Activated CD4-positive, alpha-beta memory T cell treated with anti-CD3 and anti-CD28 coated beads, Interleukin-2, amount 10 ng/mL, durations not matched to agents 7 days and 5 days (primary cell): Measurements from ENCODE around the gene HOXA10. TPM values are rescaled to one million over a fixed set of nuclear protein-coding genes. Genes with fewer than 3 reads are reported as not detected.

Experiments
- CTCF ChIA-PET: fragments of 350-600 bp; sonication (Branson Sonifier 250); formaldehyde crosslinking; loops from one replicate; lab custom pipeline; 2021; ENCODE audit warnings: antibody characterized with exemption, inconsistent platforms; lab: Charles Lee
- POLR2A ChIA-PET: fragments of 350-600 bp; sonication (Branson Sonifier 250); formaldehyde crosslinking; loops from one replicate; lab custom pipeline; 2021; ENCODE audit warnings: antibody characterized with exemption; lab: Charles Lee
- DNase-seq: peaks from one replicate; pipeline ENCODE4 v3.0.0-alpha.2; 2020
- H3K27ac Mint-ChIP-seq: one replicate; pipeline ENCODE4 v1.8.0; 2021; ENCODE audit warnings: mild to moderate bottlenecking, mixed read lengths
- H3K27me3 Mint-ChIP-seq: one replicate; pipeline ENCODE4 v1.8.0; 2021; ENCODE audit warnings: mixed read lengths
- H3K36me3 Mint-ChIP-seq: one replicate; pipeline ENCODE4 v1.8.0; 2021; ENCODE audit warnings: low read depth, mixed read lengths
- H3K4me1 Mint-ChIP-seq: one replicate; pipeline ENCODE4 v1.8.0; 2021; ENCODE audit warnings: mixed read lengths
- H3K4me3 Mint-ChIP-seq: one replicate; pipeline ENCODE4 v1.8.0; 2021; ENCODE audit warnings: mild to moderate bottlenecking, mixed read lengths
- H3K9me3 Mint-ChIP-seq: one replicate; pipeline ENCODE4 v1.8.0; 2021; ENCODE audit warnings: mixed read lengths
- total RNA-seq, 2 experiments: library from RNA; stranded (reverse); gene quantifications; one replicate each; pipeline ENCODE4 v1.2.3, GENCODE V29; 2021

HOXA10 gene
- total RNA-seq, 2 experiments from 2014 or later: not detected

GRCh38 chr7:27178366-27178765 lies 4.2 kb upstream of the HOXA10 start:
- ChIA-PET CTCF (interaction anchor here (0.7 to 2.9 kb wide), 7 partner anchors 10 to 785 kb away, joined by 3 to 17 read pairs (median 3); no protein-coding TSS in a partner anchor), POLR2A (no interaction called here)
- H3K4me1 Mint-ChIP-seq: peaks cover 3% of the 10 kb centered on the region
- no peak overlapping the region for H3K4me3 Mint-ChIP-seq
- no peaks in the 10 kb centered on the region for H3K36me3 Mint-ChIP-seq
- H3K9me3 Mint-ChIP-seq: no peaks in the 10 kb centered on the region
- no peak for DNase-seq
- H3K27ac Mint-ChIP-seq: no peak overlapping the region
- peaks cover 65% of the 10 kb centered on the region for H3K27me3 Mint-ChIP-seq

DNA sequence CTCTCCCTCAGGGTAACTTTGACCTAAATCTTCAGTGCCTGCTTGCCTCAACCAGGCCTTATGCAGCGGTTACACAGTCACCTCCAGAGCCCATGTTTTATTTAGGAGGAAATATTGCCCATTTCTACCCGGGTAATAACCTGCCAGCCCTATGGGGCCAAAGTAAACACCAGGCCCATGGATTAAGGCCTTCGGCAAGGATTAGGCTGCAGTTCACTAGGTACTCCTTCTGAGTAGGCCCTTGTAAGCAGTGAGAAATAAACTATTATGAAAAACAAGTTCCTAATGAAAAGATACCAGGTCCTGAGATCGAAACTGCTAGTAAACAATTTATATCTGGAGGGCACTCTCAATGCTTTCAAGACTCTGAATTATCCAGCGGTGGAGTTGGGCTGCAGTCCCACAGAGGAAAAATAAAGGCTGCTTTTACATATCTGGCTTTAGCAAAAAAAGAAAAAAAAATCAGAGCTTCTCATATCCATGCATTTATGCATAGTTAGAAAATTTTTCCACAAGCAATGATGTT lies 3.7 kb upstream of the HOXA10 start:
- no peak overlapping the region for H3K27ac Mint-ChIP-seq
- H3K4me1 Mint-ChIP-seq: peaks cover 3% of the 10 kb centered on the region
- no peaks in the 10 kb centered on the region for H3K9me3 Mint-ChIP-seq
- CTCF ChIA-PET: interaction anchor here (1.1 to 2.9 kb wide), 5 partner anchors 10 to 27 kb away, joined by 3 to 17 read pairs (median 3); no protein-coding TSS in a partner anchor
- DNase-seq: no peak
- H3K36me3 Mint-ChIP-seq: no peaks in the 10 kb centered on the region
- no peak overlapping the region for H3K4me3 Mint-ChIP-seq
- peaks cover 61% of the 10 kb centered on the region for H3K27me3 Mint-ChIP-seq
- POLR2A ChIA-PET: no interaction called here

- Mint-ChIP-seq H3K36me3 (no peaks in the 10 kb centered on the region), H3K4me1 (peaks cover 5% of the 10 kb centered on the region), H3K9me3 (no peaks in the 10 kb centered on the region), H3K27ac (no peak overlapping the region), H3K27me3 (peaks cover 59% of the 10 kb centered on the region), H3K4me3 (no peak overlapping the region)
- POLR2A ChIA-PET: no interaction called here
- DNase-seq: no peak
- CTCF ChIA-PET: interaction anchor here (1.1 to 2.0 kb wide), 4 partner anchors 13 to 28 kb away, joined by 3 to 8 read pairs (median 4); no protein-coding TSS in a partner anchor
These were observed 3.1 kb upstream of the HOXA10 start for GRCh38 chr7:27176962-27177794.

GRCh38 chr7:27176524-27176845 lies 2.4 kb upstream of the HOXA10 start:
- Mint-ChIP-seq H3K27me3 (peaks cover 62% of the 10 kb centered on the region), H3K27ac (no peak overlapping the region), H3K9me3 (no peaks in the 10 kb centered on the region), H3K4me1 (peaks cover 10% of the 10 kb centered on the region), H3K36me3 (no peaks in the 10 kb centered on the region), H3K4me3 (no peak overlapping the region)
- no peak for DNase-seq
- ChIA-PET CTCF (interaction anchor here (1.1 to 1.8 kb wide), 3 partner anchors 15 to 28 kb away, joined by 3 to 8 read pairs (median 3); no protein-coding TSS in a partner anchor), POLR2A (no interaction called here)

DNA sequence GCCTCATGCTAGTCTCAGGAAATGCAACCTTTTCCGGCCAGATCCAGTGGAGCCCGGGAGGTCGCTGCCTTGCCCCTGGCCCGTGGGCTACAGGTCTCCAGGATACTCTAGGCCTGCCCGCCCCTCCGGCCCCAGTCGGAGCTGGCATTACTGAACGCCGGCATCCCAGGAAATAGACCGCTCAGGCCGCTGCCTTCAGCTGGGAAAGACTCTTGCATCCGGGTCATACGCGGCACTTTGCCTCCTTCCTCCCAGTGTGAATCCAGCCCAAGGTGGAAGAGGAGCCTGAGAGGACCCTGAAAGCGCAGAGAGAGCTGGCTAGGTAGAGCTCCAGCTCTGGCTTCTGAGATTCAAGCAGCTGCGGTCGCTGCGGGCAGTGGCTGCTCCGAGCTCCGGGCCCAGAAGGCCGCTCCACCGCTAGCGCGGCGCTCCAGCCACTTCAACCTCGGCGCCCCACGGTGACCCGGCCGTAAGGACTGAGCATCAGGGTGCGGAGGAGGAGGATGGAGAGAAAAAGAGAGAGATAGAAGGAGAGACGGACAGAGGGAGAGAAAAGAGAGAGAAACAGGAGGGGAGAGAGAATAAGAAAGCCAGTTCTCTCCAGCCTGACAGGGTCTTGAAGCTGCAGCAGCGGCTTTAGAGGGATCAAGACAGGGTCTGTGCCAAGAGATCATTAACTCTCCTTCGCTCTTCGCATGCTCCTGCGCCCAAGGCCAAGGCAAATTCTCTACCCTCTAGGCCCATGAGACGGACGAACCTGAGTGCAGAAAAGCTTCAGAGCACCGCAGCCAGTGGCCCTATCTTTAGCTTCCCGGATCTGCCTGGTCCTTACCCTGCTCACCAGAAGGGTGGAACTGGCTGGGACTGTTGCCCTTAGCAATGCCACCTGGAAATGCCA lies 1.8 kb upstream of the HOXA10 start:
- Mint-ChIP-seq H3K4me1 (peaks cover 11% of the 10 kb centered on the region), H3K9me3 (no peaks in the 10 kb centered on the region), H3K4me3 (no peak overlapping the region), H3K36me3 (no peaks in the 10 kb centered on the region), H3K27ac (no peak overlapping the region), H3K27me3 (peaks cover 63% of the 10 kb centered on the region)
- ChIA-PET POLR2A (no interaction called here), CTCF (interaction anchor here (1.6 to 1.8 kb wide), 2 partner anchors 14 to 20 kb away, joined by 3 to 8 read pairs; no protein-coding TSS in a partner anchor)
- no peak for DNase-seq

- peak overlapping the region; percentile 32 for H3K4me3 Mint-ChIP-seq
- peaks cover 67% of the 10 kb centered on the region for H3K27me3 Mint-ChIP-seq
- no peak overlapping the region for H3K27ac Mint-ChIP-seq
- CTCF ChIA-PET: no interaction called here
- DNase-seq: no peak
- H3K36me3 Mint-ChIP-seq: no peaks in the 10 kb centered on the region
- H3K9me3 Mint-ChIP-seq: no peaks in the 10 kb centered on the region
- H3K4me1 Mint-ChIP-seq: peaks cover 11% of the 10 kb centered on the region
- POLR2A ChIA-PET: no interaction called here
These were observed 930 bp upstream of the HOXA10 start for GRCh38 chr7:27174874-27175625.

DNA sequence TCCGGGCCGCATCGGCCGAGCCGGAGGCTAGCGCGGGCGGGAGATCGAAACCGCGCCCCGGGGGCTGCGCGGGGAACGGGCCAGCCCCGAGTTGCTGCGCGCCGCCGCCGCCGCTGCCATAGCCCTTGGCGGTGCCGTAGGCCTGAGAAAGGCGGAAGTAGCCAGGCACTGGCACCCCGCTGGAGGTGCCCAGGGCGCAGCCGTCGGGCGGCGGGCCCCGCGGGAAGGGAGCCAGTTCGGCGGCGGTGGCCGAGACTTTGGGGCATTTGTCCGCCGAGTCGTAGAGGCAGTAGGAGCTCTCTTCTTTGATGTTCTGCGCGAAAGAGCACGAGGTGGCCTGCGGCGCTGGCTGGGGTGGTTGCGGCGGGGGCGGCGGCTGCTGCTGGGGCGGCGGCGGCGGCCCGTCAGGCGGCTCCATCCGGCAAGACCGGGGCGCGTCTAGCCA lies 587 bp downstream of the HOXA10 start:
- no peaks in the 10 kb centered on the region for H3K9me3 Mint-ChIP-seq
- no peak overlapping the region for H3K4me3 Mint-ChIP-seq
- peaks cover 10% of the 10 kb centered on the region for H3K4me1 Mint-ChIP-seq
- DNase-seq: no peak
- peaks cover 64% of the 10 kb centered on the region for H3K27me3 Mint-ChIP-seq
- no peak overlapping the region for H3K27ac Mint-ChIP-seq
- H3K36me3 Mint-ChIP-seq: no peaks in the 10 kb centered on the region
- POLR2A ChIA-PET: interaction anchor here (1.4 kb wide), 1 partner anchor 14 kb away, joined by 4 read pairs; no protein-coding TSS in a partner anchor
- CTCF ChIA-PET: interaction anchor here (0.9 kb wide), 1 partner anchor 11 kb away, joined by 3 read pairs; no protein-coding TSS in a partner anchor

DNA sequence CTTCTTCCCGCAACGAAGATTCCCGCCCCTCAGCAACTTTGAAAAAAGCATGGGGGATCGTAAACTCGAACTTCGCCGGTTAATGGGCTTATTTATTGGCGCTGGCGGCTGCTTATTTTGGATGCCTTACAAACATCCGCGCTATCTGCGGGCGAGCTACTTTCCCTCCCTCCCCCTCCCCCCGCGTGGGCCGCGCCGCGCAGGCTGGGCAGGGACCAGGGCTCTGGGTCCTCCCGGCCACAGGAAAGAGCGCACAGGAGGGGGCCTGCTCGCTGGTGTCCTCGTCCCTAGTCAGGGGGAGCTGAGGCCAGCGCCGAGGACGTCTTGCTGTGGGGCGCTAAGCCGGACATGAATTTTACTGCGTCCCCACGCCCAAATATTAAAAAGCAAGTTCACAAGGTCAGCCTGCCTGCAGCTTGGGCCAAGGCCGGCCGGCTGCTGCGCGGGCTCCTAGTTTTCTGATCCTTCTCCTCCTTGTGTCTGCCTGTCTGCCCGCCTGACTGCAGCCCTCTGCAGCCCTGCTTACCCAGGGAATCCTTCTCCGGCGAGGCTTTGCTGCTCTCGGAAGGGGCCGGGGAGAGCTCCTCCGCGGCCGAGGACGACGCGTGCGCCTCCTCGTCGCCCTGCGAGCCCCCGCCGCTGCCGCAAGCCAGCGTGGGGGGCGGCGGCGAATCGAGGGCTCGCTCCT lies 1.2 kb downstream of the HOXA10 start:
- no peak for DNase-seq
- CTCF ChIA-PET: interaction anchor here (0.6 to 0.9 kb wide), 2 partner anchors 11 to 83 kb away, joined by 3 to 5 read pairs; no protein-coding TSS in a partner anchor
- POLR2A ChIA-PET: interaction anchor here (1.4 to 1.6 kb wide), 2 partner anchors 14 to 24 kb away, joined by 4 to 5 read pairs; no protein-coding TSS in a partner anchor
- no peaks in the 10 kb centered on the region for H3K36me3 Mint-ChIP-seq
- peaks cover 11% of the 10 kb centered on the region for H3K4me1 Mint-ChIP-seq
- H3K4me3 Mint-ChIP-seq: no peak overlapping the region
- no peaks in the 10 kb centered on the region for H3K9me3 Mint-ChIP-seq
- H3K27ac Mint-ChIP-seq: no peak overlapping the region
- peaks cover 64% of the 10 kb centered on the region for H3K27me3 Mint-ChIP-seq

DNA sequence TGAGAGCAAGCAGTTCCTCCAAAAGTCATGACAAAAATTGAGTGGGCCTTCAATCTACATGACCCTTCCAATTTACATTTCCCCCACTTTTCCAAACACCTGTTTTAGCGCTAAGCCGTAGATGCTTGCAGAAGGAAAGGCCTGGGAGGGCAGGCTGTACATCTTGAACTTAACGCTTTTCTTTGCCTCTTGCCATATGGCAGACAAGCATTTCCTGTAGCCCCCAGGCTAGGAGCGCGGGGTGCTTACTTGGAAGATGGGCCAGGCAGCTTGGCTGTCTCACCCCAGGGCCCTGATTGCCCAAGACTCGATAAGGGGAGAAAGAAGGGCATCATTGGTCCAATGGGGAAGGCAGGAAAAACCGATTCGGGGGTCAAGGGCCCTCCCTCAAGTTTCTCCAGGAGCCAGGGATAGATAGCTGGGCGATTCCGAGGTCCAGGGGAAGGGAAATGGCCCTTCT lies 1.8 kb downstream of the HOXA10 start:
- ChIA-PET POLR2A (interaction anchor here (1.0 to 1.6 kb wide), 3 partner anchors 14 to 23 kb away, joined by 3 to 5 read pairs (median 4); no protein-coding TSS in a partner anchor), CTCF (interaction anchor here (2.2 kb wide), 1 partner anchor 11 kb away, joined by 6 read pairs; no protein-coding TSS in a partner anchor)
- Mint-ChIP-seq H3K27ac (peak overlapping the region; percentile 58), H3K27me3 (peaks cover 64% of the 10 kb centered on the region), H3K4me1 (peaks cover 11% of the 10 kb centered on the region), H3K9me3 (no peaks in the 10 kb centered on the region), H3K36me3 (no peaks in the 10 kb centered on the region), H3K4me3 (no peak overlapping the region)
- DNase-seq: no peak

- Mint-ChIP-seq H3K27ac (peak overlapping the region; percentile 58), H3K4me3 (no peak overlapping the region), H3K4me1 (peaks cover 13% of the 10 kb centered on the region), H3K27me3 (peaks cover 69% of the 10 kb centered on the region), H3K36me3 (no peaks in the 10 kb centered on the region), H3K9me3 (no peaks in the 10 kb centered on the region)
- no peak for DNase-seq
- ChIA-PET CTCF (interaction anchor here (2.2 kb wide), 1 partner anchor 11 kb away, joined by 6 read pairs; no protein-coding TSS in a partner anchor), POLR2A (interaction anchor here (1.0 to 1.6 kb wide), 2 partner anchors 15 to 22 kb away, joined by 3 to 5 read pairs; no protein-coding TSS in a partner anchor)
These were observed 2.3 kb downstream of the HOXA10 start for GRCh38 chr7:27171637-27172314.

- ChIA-PET POLR2A (interaction anchor here (1.0 kb wide), 1 partner anchor 15 kb away, joined by 3 read pairs; no protein-coding TSS in a partner anchor), CTCF (interaction anchor here (2.2 kb wide), 1 partner anchor 10 kb away, joined by 6 read pairs; no protein-coding TSS in a partner anchor)
- Mint-ChIP-seq H3K9me3 (no peaks in the 10 kb centered on the region), H3K36me3 (no peaks in the 10 kb centered on the region), H3K4me3 (no peak overlapping the region), H3K27ac (no peak overlapping the region), H3K27me3 (peaks cover 69% of the 10 kb centered on the region), H3K4me1 (peaks cover 13% of the 10 kb centered on the region)
- DNase-seq: no peak
These were observed 2.8 kb downstream of the HOXA10 start for GRCh38 chr7:27171325-27171636.
